Right lobe of liver (tissue), 6 donors: ENCODE results near the gene YIF1A. TPM values are rescaled to one million over a fixed set of nuclear protein-coding genes. Genes with fewer than 3 reads are reported as not detected.

ENCODE experiments used
- ATAC-seq, 4 donors: fragments of 200-7000 bp; cut with Tn5 transposase; one replicate each; pipeline ENCODE4 v1.9.1; 2020; ENCODE audit warnings: mild to moderate bottlenecking in 4 of 4, moderate library complexity in 4 of 4
- DNase-seq, 3 donors: peaks; one replicate each; pipeline ENCODE4 v3.0.0-alpha.2; 2020
- H3K27ac ChIP-seq, 3 donors: fragments of 200-600 bp; one replicate each; pipeline ENCODE4 v1.8.0; 2022
- H3K27me3 ChIP-seq, 2 donors: fragments of 200-600 bp; one replicate each; pipeline ENCODE4 v1.8.0; 2022
- H3K36me3 ChIP-seq, 4 donors: fragments of 200-600 bp; sonication (generic) in 1 of 4; one replicate each; pipeline versions ENCODE4 v1.5.1 to v1.8.0; 2017 to 2022; ENCODE audit warnings: control low read depth in 1 of 4
- H3K4me1 ChIP-seq, 4 donors: fragments of 200-600 bp; sonication (generic) in 1 of 4; one replicate each; pipeline versions ENCODE4 v1.5.1 to v1.8.0; 2017 to 2022; ENCODE audit warnings: control low read depth in 1 of 4
- H3K4me3 ChIP-seq, 3 donors: fragments of 200-600 bp; one replicate each; pipeline ENCODE4 v1.8.0; 2022
- H3K9me3 ChIP-seq, 4 donors: fragments of 200-600 bp; sonication (generic) in 1 of 4; one replicate each; pipeline versions ENCODE4 v1.5.1 to v1.8.0; 2017 to 2022; ENCODE audit warnings: control low read depth in 1 of 4
- POLR2A ChIP-seq: fragments of 450-650 bp; IDR thresholded peaks from one replicate; pipeline ENCODE4 v1.6.1; 2017; ENCODE audit warnings: antibody characterized with exemption, mild to moderate bottlenecking
- WGBS: methylation state at CpG from one replicate; pipeline ENCODE4 v1.1.6; 2018; ENCODE audit warnings: low coverage, low lambda C conversion rate; ENCODE audit not compliant: insufficient coverage; ENCODE audit errors: missing lambda C conversion rate; 5-methylcytosine and 5-hydroxymethylcytosine counted together
- intact Hi-C, 2 donors: fragments of 100-400 bp; cut with DNase I; formaldehyde crosslinking; loops; one replicate each; pipeline versions ENCODE4 v1.11.2 to v1.14.1; 2022
- total RNA-seq, 6 experiments: library from RNA; depleted of rRNA in 2 of 6; stranded (reverse); fragments of >200 nt in 2 of 6; fragmentation: NEBNext Ultra II Directional in 3 of 6; extraction: Animal tissue kit (Norgen Biotek cat#: 25700) in 3 of 6; gene quantifications; one replicate each; pipeline versions ENCODE4 v1.1.0 to v1.2.4, GENCODE V29; 2016 to 2023
- TF ChIP-seq, protein P1 (sequence below), 4 donors: fragments of 200-600 bp in 3 of 4; fragments of 450-650 bp in 1 of 4; IDR thresholded peaks; one replicate each; pipeline versions ENCODE4 v1.5.1 to v1.8.0; 2016 to 2022; ENCODE audit warnings: antibody characterized with exemption in 4 of 4, mild to moderate bottlenecking in 2 of 4
- donor health status: DM: no; HTN: yes; CAD: no.
- donor health status: DM: no; HTN: no; CAD: no.
- donor health status: DM: no; HTN: no; CAD: no.
- donor health status: DM: no; HTN: yes; CAD: no.
- donor health status: DM: no; HTN: yes; CAD: no.

The YIF1A gene
- total RNA-seq, 6 experiments from 2014 or later, result 75.0 to 170 (median 97.9) TPM

GRCh38 chr11:66293777-66294625 is 5.1 kb upstream of the YIF1A start:
- DNase-seq (no peak), ATAC-seq (no peak)
- Histone ChIP-seq H3K4me1 (peaks cover 0 to 8% (median 3%) of the 10 kb centered on the region in 4 donors), H3K4me3 (no peak overlapping the region), H3K27ac (no peak overlapping the region), H3K9me3 (no peaks in the 10 kb centered on the region), H3K27me3 (no peaks in the 10 kb centered on the region), H3K36me3 (no peaks in the 10 kb centered on the region)
- WGBS, result 76% methylated on average over 3 of the region's 30 CpGs
- no peak for TF ChIP-seq POLR2A
- TF ChIP-seq, protein P1, sequence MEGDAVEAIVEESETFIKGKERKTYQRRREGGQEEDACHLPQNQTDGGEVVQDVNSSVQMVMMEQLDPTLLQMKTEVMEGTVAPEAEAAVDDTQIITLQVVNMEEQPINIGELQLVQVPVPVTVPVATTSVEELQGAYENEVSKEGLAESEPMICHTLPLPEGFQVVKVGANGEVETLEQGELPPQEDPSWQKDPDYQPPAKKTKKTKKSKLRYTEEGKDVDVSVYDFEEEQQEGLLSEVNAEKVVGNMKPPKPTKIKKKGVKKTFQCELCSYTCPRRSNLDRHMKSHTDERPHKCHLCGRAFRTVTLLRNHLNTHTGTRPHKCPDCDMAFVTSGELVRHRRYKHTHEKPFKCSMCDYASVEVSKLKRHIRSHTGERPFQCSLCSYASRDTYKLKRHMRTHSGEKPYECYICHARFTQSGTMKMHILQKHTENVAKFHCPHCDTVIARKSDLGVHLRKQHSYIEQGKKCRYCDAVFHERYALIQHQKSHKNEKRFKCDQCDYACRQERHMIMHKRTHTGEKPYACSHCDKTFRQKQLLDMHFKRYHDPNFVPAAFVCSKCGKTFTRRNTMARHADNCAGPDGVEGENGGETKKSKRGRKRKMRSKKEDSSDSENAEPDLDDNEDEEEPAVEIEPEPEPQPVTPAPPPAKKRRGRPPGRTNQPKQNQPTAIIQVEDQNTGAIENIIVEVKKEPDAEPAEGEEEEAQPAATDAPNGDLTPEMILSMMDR (IDR thresholded peaks at IDR 0.05), result no peak
- intact Hi-C loops, result loop anchor here in 1 of 2 donors (10.0 kb wide), 1 partner anchor 91 kb away; no protein-coding TSS in a partner anchor

DNA sequence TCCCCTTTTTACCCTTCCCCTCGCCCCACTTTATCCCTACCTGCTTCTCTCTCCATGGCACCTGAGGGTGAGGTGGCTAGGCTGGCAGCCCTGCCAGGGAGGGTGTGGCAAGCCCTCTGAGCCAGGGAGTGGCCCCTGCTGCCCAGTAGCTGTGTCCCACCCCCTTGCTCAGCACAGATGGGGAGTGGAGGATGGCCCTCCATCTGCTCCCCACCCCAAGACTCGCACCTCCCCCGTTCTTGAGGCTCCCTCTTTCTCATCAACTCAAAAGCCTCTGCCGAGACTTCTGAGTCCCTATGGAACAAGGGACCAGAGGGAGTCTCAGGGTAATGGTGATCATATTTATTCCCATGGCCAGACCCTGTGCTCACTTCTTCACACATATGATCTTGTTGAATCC is 4.4 kb upstream of the YIF1A start:
- no CpG with 5 or more reads among the region's 4 CpGs for WGBS
- no peak for ATAC-seq
- intact Hi-C loops, result loop anchor here in 1 of 2 donors (10.0 kb wide), 1 partner anchor 91 kb away; no protein-coding TSS in a partner anchor
- Histone ChIP-seq H3K27ac (no peak overlapping the region), H3K36me3 (no peaks in the 10 kb centered on the region), H3K4me3 (no peak overlapping the region), H3K4me1 (peaks cover 0 to 8% (median 3%) of the 10 kb centered on the region in 4 donors), H3K9me3 (no peaks in the 10 kb centered on the region), H3K27me3 (no peaks in the 10 kb centered on the region)
- TF ChIP-seq POLR2A, result no peak
- TF ChIP-seq, protein P1 (IDR thresholded peaks at IDR 0.05), result no peak
- DNase-seq, result no peak

GRCh38 chr11:66292543-66293332 is 3.8 kb upstream of the YIF1A start:
- H3K27ac ChIP-seq, result no peak overlapping the region
- H3K4me1 ChIP-seq, result peaks cover 0 to 12% (median 6%) of the 10 kb centered on the region in 4 donors
- ATAC-seq (no peak), DNase-seq (no peak)
- TF ChIP-seq, protein P1 (IDR thresholded peaks at IDR 0.05), result no peak
- no peak for TF ChIP-seq POLR2A
- WGBS, result 33% methylated on average over 16 of the region's 17 CpGs
- H3K27me3 ChIP-seq, result no peaks in the 10 kb centered on the region
- no peaks in the 10 kb centered on the region for H3K36me3 ChIP-seq
- intact Hi-C loops, result loop anchor here in 1 of 2 donors (10.0 kb wide), 1 partner anchor 92 kb away; no protein-coding TSS in a partner anchor
- no peaks in the 10 kb centered on the region for H3K9me3 ChIP-seq
- H3K4me3 ChIP-seq, result no peak overlapping the region

DNA sequence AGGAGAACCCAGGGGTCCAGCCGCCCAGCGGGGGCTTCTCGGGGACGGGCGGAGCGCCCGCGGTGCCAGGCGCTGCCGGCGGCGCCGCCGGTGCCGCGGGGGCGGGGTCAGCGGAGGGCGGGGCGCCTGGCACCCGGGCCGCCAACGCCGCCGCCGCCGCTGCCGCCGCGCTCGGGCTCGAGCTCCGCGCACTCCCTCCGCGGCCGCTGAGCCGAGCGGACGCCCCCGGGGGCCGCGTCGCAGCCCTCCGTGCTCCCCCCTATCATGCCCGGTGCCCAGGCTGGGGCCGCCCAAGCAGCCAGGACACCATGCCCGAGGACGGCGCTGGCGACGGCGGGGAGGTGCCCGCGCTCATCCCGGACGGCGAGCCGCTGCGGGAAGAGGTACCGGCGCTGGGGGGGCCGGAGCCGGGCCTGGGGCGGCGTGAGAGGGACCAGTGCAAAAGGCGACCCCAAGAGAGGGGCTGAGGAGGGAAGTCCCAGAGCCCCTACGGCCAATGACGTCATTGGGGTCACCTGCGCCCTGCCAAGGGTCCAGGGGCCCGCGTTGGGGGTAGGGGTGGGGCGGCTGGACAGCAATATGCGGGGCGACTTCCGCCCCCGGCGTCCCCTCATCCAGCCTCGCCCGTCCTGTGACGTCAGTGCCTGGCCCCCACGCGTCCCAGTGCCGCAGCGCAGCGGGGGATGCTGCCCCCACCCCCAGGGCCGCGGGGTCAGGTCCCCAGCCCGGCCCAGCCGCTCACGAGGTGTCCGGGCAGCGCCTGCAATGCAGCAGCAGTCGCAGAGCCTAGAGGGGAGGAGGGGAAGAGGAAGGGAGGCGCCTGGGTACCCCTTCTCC is 3.0 kb upstream of the YIF1A start, which contains the start of gene TMEM151A:
Gene TMEM151A, plus strand, starts transcription at position 189 of the 837 bp plus-strand sequence. Its CDS starts 120 bp downstream, at position 309.
- WGBS, result no CpG with 5 or more reads among the region's 95 CpGs
- no peaks in the 10 kb centered on the region for H3K27me3 ChIP-seq
- no peaks in the 10 kb centered on the region for H3K9me3 ChIP-seq
- no peak for ATAC-seq
- H3K27ac ChIP-seq, result no peak within 1 kb of the TSS
- no peak for DNase-seq
- H3K36me3 ChIP-seq, result no peaks in the 10 kb centered on the region
- H3K4me1 ChIP-seq, result peaks cover 0 to 17% (median 7%) of the 10 kb centered on the region in 4 donors
- TF ChIP-seq, protein P1 (IDR thresholded peaks at IDR 0.05), result no peak
- TF ChIP-seq POLR2A, result no peak
- H3K4me3 ChIP-seq, result peak within 1 kb of the TSS; percentile 21 to 47 (median 26)
- intact Hi-C loops, result loop anchor here in 1 of 2 donors (10.0 kb wide), 1 partner anchor 93 kb away; no protein-coding TSS in a partner anchor
